SW480 (cell line): ENCODE results near the gene DNMT3L.
"Not testable (repeated sequence)": the region's sequence is repeated elsewhere in the genome, so short reads cannot be mapped to it uniquely, and the experiment has no call there.

Source experiments
- DNase-seq: peaks from one replicate; pipeline ENCODE4 v3.0.0-alpha.2; 2016; ENCODE audit warnings: low spot score

Gene DNMT3L

DNA sequence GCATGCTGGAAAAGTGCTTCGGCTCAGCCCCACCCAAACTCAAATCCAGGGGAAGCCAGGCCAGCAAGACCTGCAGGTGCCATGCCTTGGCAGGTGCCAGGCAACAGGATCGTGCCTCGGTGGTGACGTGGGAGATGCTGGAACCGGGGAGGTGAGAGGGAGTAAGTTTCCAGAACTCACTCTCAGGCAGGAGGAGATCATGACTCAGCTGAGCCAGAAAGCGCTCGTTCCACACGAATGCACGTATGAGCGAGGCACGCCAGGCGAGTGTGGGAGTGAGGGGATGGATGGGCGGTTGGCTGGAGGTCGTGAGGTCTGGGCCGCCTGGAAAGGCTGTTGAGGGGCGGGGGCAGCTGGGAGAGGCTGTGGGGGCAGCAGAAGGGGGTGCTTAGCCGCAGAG is 13.8 kb downstream of the DNMT3L start:
- not testable (repeated sequence) for DNase-seq

DNA sequence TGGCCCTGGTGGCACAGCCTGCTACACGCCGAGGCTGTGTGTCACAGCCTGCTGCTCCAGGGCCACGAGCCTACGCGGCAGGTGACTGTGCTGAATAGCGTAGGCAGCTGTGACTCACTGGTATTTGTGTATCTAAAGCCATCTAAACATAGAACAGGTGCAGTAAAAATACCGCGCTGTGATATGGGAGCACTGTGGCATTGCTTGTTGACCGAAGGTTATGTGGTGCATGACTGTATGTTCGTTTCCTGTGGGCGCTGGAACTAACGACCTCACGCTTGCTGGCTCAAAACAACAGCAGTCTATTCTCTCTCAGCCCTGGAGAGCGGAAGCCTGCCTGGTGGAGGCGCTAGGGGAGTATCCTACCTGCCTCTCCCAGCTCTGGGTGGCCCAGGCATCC is 17.7 kb downstream of the DNMT3L start:
- not testable (repeated sequence) for DNase-seq

GRCh38 chr21:44241281-44241680 is 20.4 kb downstream of the DNMT3L start:
- not testable (repeated sequence) for DNase-seq

- DNase-seq = not testable (repeated sequence)
Observed at GRCh38 chr21:44240842-44241241, 20.9 kb downstream of the DNMT3L start, which contains the start of gene ICOSLG. ICOSLG (minus strand) TSS chr21:44240943; CDS start chr21:44240817, 126 bp downstream.

GRCh38 chr21:44240353-44240752 is 21.3 kb downstream of the DNMT3L start:
- not testable (repeated sequence) for DNase-seq

DNA sequence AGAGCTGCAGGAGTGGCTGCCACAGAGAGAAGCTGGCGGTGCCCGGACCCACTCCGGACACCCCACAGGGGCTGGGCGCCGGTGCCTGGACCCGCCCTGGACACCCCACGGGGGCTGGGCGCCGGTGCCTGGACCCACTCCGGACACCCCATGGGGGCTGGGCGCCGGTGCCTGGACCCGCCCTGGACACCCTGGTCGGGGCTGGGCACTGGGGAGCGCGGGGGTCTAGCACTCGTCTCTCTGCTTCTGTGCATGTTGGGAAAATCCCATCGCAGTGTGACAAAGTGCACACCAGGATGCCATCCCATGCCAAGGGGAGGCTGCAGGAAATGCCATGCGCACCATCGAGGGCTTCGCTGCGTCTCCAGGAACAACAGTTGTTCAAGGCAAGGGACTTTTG is 32.1 kb downstream of the DNMT3L start:
- not testable (repeated sequence) for DNase-seq

GRCh38 chr21:44228109-44228508 is 33.6 kb downstream of the DNMT3L start:
- DNase-seq = not testable (repeated sequence)

GRCh38 chr21:44227614-44228013 is 34.1 kb downstream of the DNMT3L start:
- DNase-seq = not testable (repeated sequence)

DNA sequence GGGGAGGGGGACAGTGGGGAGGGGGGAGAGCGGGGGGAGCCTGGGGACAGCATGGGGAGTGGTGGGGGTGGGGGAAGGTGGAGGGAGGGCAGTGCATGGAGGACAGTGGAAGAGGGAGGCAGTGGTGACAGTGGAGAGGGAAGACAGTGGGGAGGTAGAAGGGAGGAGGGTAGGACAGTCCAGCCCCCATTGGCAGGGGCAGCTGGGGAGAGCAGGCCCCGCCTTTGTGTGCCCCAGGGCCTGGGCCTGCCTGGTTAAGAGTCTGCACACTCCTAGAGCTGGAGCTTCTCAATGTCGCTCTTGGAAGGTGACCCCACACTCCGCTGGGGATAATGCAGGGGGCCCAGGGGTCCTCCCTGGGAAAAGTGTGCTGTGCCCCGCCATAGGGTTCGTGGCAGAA is 36.1 kb downstream of the DNMT3L start:
- not testable (repeated sequence) for DNase-seq

DNA sequence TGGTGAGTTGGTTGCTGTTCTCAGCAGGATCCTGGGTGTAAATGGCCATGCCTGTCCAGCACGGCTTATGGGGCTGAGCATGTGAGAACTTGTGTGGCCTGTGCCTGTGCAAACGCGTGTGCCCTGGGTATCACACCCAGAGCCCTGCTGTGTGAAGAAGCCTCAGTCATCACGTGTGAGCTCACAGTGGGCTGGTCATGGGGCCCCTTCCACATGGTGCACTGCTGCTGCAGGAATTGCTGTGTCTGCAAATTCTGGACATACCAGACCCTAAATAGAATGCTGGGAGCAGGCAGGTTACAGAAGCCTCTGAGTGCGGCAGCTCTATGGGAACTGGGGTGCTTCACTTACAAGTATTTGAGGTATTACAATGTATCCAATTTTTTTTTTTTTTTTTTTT is 38.4 kb downstream of the DNMT3L start:
- not testable (repeated sequence) for DNase-seq

- DNase-seq = not testable (repeated sequence)
Observed at GRCh38 chr21:44220674-44221073, 41.0 kb downstream of the DNMT3L start.

GRCh38 chr21:44218461-44218860 is 43.2 kb downstream of the DNMT3L start:
- not testable (repeated sequence) for DNase-seq

GRCh38 chr21:44211978-44212377 is 49.7 kb downstream of the DNMT3L start:
- not testable (repeated sequence) for DNase-seq

DNA sequence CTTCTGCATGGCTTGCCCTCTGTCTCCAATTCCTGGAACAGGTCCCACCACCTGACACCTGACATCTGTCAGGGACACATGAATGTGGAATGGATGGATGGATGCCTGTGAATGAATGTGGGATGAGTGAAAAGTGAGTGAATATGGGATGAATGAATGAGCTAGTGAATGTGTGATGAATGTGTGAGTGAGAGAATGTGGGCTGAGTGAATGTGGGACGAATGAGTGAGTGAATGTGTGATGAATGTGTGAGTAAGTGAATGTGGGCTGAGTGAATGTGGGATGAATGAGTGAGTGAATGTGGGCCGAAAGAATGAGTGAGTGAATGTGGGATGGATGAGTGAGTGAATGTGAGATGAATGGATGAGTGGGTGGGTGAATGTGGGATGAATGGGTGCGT is 50.1 kb downstream of the DNMT3L start:
- not testable (repeated sequence) for DNase-seq

DNA sequence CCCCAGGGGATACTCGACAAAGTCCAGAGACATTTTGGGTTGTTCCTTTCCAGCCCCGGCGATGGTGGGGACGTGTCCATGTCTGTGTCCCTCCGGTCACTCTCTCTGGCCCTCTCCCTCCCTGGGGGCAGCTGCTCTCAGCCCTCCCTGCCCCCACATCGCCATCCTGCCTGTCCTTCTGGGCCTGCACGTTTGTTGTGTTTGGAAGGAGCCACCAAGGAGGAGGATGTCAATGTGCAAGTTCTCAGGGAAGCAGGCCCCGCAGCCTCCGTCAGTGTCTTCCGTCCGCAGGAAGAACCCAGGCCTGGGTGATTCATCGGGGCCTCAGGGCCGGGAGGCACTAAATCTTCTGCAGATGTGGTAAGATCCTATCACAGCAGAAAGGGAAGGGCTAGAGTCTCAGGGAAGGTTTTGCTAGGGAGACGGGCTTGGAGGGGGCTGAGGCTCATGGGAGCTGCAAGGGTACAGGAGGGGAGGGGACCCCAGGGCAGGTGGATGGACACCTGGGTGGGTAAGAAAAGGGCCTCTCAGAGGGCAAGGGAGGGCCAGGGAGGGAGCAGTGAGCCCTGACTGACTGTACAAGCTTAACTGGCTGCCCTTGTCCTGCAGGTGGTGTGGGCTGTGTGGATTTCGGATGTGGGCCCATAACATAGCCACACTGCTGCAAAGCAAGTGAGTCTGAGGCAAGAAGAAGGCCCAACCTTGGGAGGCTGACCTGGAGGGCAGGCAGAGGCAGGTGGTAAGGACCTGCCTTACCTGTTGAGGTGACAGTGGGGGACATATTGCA is 53.6 kb downstream of the DNMT3L start:
- DNase-seq = not testable (repeated sequence)

DNA sequence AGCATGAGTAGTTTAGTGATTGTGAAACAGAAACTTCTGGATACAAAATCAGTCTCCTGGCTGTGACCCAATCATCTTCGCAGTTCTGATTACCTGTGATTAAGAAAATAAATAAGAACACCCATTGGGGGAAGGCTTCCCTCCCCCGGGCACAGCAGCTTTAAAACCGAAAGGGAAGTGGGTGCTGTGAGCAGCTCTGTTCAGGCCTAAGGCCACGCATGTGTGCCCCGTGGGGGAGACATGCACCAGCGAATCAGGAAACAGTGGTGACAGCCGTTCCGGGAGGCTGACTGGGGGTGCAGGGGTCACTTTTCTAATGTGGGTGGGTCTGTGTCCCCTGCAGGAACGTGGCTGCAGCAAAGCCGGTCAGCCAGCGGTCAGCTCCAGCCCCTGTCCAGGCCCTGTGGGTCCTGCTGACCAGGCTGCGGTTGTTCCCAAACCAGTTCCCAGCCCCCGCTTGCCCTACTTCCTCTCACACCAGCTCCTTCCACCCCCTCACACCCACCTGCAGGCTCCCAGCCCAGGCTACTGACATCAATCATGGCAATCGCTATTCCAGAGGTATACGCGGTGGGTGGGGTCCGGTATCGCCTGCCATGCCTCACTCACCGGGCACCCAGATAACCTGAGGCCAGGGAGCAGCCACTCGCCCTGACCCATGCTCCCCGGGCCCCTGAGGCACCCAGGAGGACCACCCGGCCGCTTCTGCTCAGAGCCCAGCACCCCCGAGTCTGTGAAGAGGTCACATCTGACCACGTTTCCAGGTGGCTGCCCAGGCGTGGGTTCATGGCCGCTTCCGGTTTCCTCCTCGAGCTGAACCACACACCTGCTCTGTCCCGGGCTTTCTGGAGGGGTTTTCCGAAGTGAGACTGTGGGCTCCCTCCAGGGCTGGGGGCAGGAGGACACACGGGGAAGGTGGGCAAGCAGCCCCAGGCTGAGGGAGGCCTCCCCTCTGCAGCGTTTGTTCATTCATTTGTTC is 54.7 kb downstream of the DNMT3L start:
- DNase-seq = not testable (repeated sequence)

- DNase-seq = not testable (repeated sequence)
Observed at GRCh38 chr21:44206187-44206586, 55.5 kb downstream of the DNMT3L start.

GRCh38 chr21:44202590-44203299 is 59.0 kb downstream of the DNMT3L start:
- DNase-seq = not testable (repeated sequence)

- not testable (repeated sequence) for DNase-seq
Observed at GRCh38 chr21:44199997-44200396, 61.7 kb downstream of the DNMT3L start.

DNA sequence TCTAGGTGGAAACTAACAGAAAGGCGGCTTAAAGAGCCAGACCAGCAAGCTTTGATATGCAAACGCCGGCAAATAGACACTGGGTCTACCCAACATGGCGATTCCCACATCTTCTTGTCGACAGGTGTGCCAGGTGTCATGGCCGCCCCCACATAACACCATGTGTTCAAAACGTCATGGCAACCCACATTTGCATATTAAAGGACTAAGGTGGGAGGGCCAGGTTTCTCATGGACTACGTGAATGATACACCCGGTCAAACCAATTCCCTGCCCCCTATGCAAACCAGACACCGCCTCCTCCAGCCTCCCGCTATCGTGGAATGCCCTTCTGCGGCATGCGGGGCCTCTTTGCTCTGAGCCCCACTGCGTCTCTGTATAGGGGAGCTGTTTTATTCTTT is 62.2 kb downstream of the DNMT3L start:
- DNase-seq = no peak

DNA sequence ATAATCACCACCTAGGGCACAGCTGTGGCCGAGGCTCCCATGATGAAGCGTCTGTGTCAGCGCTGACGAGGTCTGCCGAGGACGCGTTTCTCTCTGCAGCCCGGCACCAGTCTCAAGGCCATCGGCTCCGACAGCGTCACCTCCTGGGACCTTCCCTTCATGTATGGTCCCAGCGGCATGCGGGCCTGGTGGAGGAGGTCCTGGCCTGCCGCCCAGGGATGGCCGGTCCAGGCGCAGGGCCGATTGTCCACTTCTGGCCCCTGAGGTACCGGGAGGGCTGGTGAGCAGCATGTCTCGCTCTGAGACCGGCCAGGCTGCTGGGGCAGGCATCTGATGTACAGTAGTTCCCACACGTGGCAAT is 64.6 kb downstream of the DNMT3L start:
- DNase-seq = not testable (repeated sequence)
